GM23248 (cell line): ENCODE results near the gene ACSS3. TPM values are rescaled to one million over a fixed set of nuclear protein-coding genes. Genes with fewer than 3 reads are reported as not detected.

ENCODE experiments used
- DNase-seq: peaks from one replicate; pipeline ENCODE4 v3.0.0-alpha.2; 2015
- H2AFZ ChIP-seq: fragments of 200-600 bp; sonication (generic); 2 replicates; pipeline ENCODE4 v1.6.1; 2016; ENCODE audit warnings: antibody characterized with exemption
- H3F3A ChIP-seq: fragments of 200-600 bp; sonication (generic); 2 replicates; pipeline ENCODE4 v1.6.1; 2016; ENCODE audit warnings: mild to moderate bottlenecking, antibody characterized with exemption, mixed run types; ENCODE audit not compliant: insufficient read depth
- H3K27ac ChIP-seq: fragments of 200-600 bp; sonication (generic); 2 replicates; pipeline ENCODE4 v1.5.1; 2016; ENCODE audit warnings: mild to moderate bottlenecking
- H3K27me3 ChIP-seq: fragments of 200-600 bp; sonication (generic); replicated peaks from 2 replicates; pipeline ENCODE4 v1.6.1; 2016; ENCODE audit warnings: mild to moderate bottlenecking; ENCODE audit not compliant: insufficient read depth
- H3K36me3 ChIP-seq: fragments of 200-600 bp; sonication (generic); 2 replicates; pipeline ENCODE4 v1.6.1; 2016; ENCODE audit warnings: low read depth, mild to moderate bottlenecking
- H3K4me1 ChIP-seq: fragments of 200-600 bp; sonication (generic); 2 replicates; pipeline ENCODE4 v1.6.1; 2016; ENCODE audit warnings: mild to moderate bottlenecking; ENCODE audit not compliant: insufficient read depth
- H3K4me2 ChIP-seq: fragments of 200-600 bp; sonication (generic); one replicate; pipeline ENCODE4 v1.6.1; 2016; ENCODE audit warnings: mild to moderate bottlenecking; ENCODE audit not compliant: unreplicated experiment
- H3K4me3 ChIP-seq: fragments of 200-600 bp; sonication (generic); 2 replicates; pipeline ENCODE4 v1.5.1; 2016; ENCODE audit warnings: mild to moderate bottlenecking
- H3K79me2 ChIP-seq: fragments of 200-600 bp; sonication (generic); 2 replicates; pipeline ENCODE4 v1.6.1; 2016; ENCODE audit warnings: mild to moderate bottlenecking; ENCODE audit not compliant: insufficient read depth
- H3K9ac ChIP-seq: fragments of 200-600 bp; sonication (generic); 2 replicates; pipeline ENCODE4 v1.6.1; 2016; ENCODE audit warnings: mild to moderate bottlenecking
- H3K9me2 ChIP-seq: fragments of 200-600 bp; sonication (generic); 2 replicates; pipeline ENCODE4 v1.6.1; 2016; ENCODE audit warnings: mixed run types, mild to moderate bottlenecking, moderate library complexity; ENCODE audit not compliant: insufficient read depth
- H3K9me3 ChIP-seq: fragments of 200-600 bp; sonication (generic); one replicate; pipeline ENCODE4 v1.6.1; 2017; ENCODE audit warnings: low read depth
- H4K20me1 ChIP-seq: fragments of 200-600 bp; sonication (generic); 2 replicates; pipeline ENCODE4 v1.6.0; 2016; ENCODE audit not compliant: insufficient read depth
- EZH2 ChIP-seq: fragments of 200-600 bp; sonication (generic); IDR thresholded peaks from 2 replicates; pipeline ENCODE4 v1.6.1; 2018; ENCODE audit warnings: antibody characterized with exemption, mild to moderate bottlenecking; ENCODE audit not compliant: insufficient read depth, poor library complexity, severe bottlenecking
- EZH2phosphoT487 ChIP-seq: fragments of 200-600 bp; sonication (generic); IDR thresholded peaks from 2 replicates; pipeline ENCODE4 v1.6.1; 2018; ENCODE audit warnings: antibody characterized with exemption, moderate library complexity, mild to moderate bottlenecking, low read depth; ENCODE audit not compliant: insufficient read depth
- WGBS, 2 experiments: methylation state at CpG; one replicate each; pipeline ENCODE4 v1.1.6; 2015 to 2017; ENCODE audit warnings: low lambda C conversion rate in 2 of 2, low coverage in 1 of 2; ENCODE audit errors: missing lambda C conversion rate in 2 of 2; 5-methylcytosine and 5-hydroxymethylcytosine counted together
- in situ Hi-C: fragments of 300-500 bp; cut with MboI; formaldehyde crosslinking; loops from 2 replicates; pipeline ENCODE4 v1.15.0; 2020
- polyA plus RNA-seq: library from polyadenylated mRNA; unstranded; fragments of >200 nt; fragmentation: Nextera tagmentation; extraction: Ambion mirVana; gene quantifications from 2 replicates; pipeline ENCODE4 v1.2.1, GENCODE V29; 2016
- total RNA-seq: library from RNA; depleted of rRNA; stranded (reverse); fragments of >200 nt; shearing (Covaris generic); gene quantifications from 2 replicates; pipeline ENCODE4 v1.2.3, GENCODE V29; 2014

Gene ACSS3
- total and polyA plus RNA-seq, 2 experiments from 2014 or later, result 1.5 to 1.9 TPM

- no peak overlapping the region for H3K4me2 ChIP-seq
- H2AFZ ChIP-seq, result peak overlapping the region; percentile 40
- no peaks in the 10 kb centered on the region for H3K27me3 ChIP-seq
- H3K9me3 ChIP-seq, result no peaks in the 10 kb centered on the region
- H3K9me2 ChIP-seq, result no peaks in the 10 kb centered on the region
- WGBS, 2 experiments, result 30 to 37% methylated on average over 4 of the region's 4 CpGs
- no peak overlapping the region for H3K27ac ChIP-seq
- H3K4me3 ChIP-seq, result no peak overlapping the region
- in situ Hi-C loops, result no loop called here
- TF ChIP-seq EZH2, result no peak
- no peaks in the 10 kb centered on the region for H3K79me2 ChIP-seq
- no peak overlapping the region for H3K9ac ChIP-seq
- H3K36me3 ChIP-seq, result no peaks in the 10 kb centered on the region
- no peak for DNase-seq
- peaks cover 4% of the 10 kb centered on the region; the same call in 1 of the 2 replicates for H3K4me1 ChIP-seq
- no peaks in the 10 kb centered on the region for H4K20me1 ChIP-seq
- H3F3A ChIP-seq, result no peaks in the 10 kb centered on the region
These were observed 168.2 kb downstream of the ACSS3 start for GRCh38 chr12:81245907-81246570.

DNA sequence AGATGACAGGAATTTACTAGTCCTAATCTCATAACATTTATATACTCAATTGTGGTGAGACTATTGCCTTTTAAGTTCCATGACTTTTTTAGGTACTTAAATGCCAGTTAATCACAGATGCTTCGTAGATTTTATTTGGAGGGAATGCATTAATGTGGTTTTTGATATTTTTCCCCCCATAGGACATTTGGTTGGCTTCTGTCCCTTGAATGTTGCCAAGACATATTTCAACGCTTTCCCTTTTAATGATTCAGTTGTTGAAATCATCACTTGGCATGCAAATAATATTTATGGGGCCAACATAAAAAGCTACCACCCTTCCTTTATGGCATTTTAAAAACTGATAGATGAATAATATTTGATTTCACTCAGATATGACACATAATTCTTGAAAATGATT lies 172.1 kb downstream of the ACSS3 start:
- Histone ChIP-seq H3K9me3 (no peaks in the 10 kb centered on the region), H3K4me2 (no peak overlapping the region), H2AFZ (no peak overlapping the region), H3K36me3 (no peaks in the 10 kb centered on the region), H3K4me1 (peaks cover 4% of the 10 kb centered on the region; the same call in 1 of the 2 replicates), H3K79me2 (no peaks in the 10 kb centered on the region), H3F3A (no peaks in the 10 kb centered on the region), H3K27ac (no peak overlapping the region), H3K9ac (no peak overlapping the region), H3K27me3 (no peaks in the 10 kb centered on the region), H4K20me1 (no peaks in the 10 kb centered on the region), H3K4me3 (no peak overlapping the region), H3K9me2 (no peaks in the 10 kb centered on the region)
- TF ChIP-seq EZH2 (no peak), EZH2phosphoT487 (no peak)
- in situ Hi-C loops, result no loop called here
- WGBS, 2 experiments, result 27 to 36% methylated on average over 2 of the region's 2 CpGs
- no peak for DNase-seq

DNA sequence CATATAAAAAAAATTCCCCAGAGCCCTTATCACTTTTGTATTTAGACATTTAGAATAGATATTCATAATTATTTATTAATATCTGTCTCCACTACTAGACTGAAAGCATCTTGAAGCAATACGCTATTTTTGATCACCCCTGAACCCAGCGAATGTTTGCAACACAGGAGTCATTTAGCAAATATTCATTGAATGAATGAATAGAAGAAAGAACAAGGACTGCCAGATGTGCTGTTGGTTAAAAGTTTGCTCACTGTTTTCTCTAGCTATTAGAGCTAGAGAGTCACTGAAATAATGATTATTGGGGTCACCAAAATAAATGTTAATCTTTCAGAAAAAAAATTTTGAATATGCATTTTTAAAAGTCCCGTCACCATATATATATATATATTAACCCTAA lies 174.3 kb downstream of the ACSS3 start:
- in situ Hi-C loops, result no loop called here
- Histone ChIP-seq H3K36me3 (no peaks in the 10 kb centered on the region), H3K27me3 (no peaks in the 10 kb centered on the region), H3K4me2 (no peak overlapping the region), H3K79me2 (no peaks in the 10 kb centered on the region), H3K9me2 (no peaks in the 10 kb centered on the region), H4K20me1 (no peaks in the 10 kb centered on the region), H3K4me1 (peaks cover 4% of the 10 kb centered on the region; the same call in 1 of the 2 replicates), H3K9ac (no peak overlapping the region), H3F3A (no peaks in the 10 kb centered on the region), H3K4me3 (no peak overlapping the region), H2AFZ (no peak overlapping the region), H3K27ac (no peak overlapping the region), H3K9me3 (no peaks in the 10 kb centered on the region)
- DNase-seq, result peak; percentile 13
- WGBS, 2 experiments, result 75 to 82% methylated on average over 3 of the region's 3 CpGs
- TF ChIP-seq EZH2, result no peak
- no peak for TF ChIP-seq EZH2phosphoT487

GRCh38 chr12:81253360-81253759 lies 175.5 kb downstream of the ACSS3 start:
- Histone ChIP-seq H3K27ac (no peak overlapping the region), H3K36me3 (no peaks in the 10 kb centered on the region), H3K4me2 (no peak overlapping the region), H2AFZ (no peak overlapping the region), H3K4me3 (no peak overlapping the region), H3K9me3 (no peaks in the 10 kb centered on the region), H3K9ac (no peak overlapping the region), H3K79me2 (no peaks in the 10 kb centered on the region), H3K27me3 (no peaks in the 10 kb centered on the region), H3K4me1 (peaks cover 4% of the 10 kb centered on the region; the same call in 1 of the 2 replicates), H3K9me2 (no peaks in the 10 kb centered on the region), H4K20me1 (no peaks in the 10 kb centered on the region), H3F3A (no peaks in the 10 kb centered on the region)
- WGBS, 2 experiments, result 62 to 70% methylated on average over 3 of the region's 3 CpGs
- in situ Hi-C loops, result no loop called here
- DNase-seq, result no peak
- TF ChIP-seq EZH2 (no peak), EZH2phosphoT487 (no peak)
